ENCODE results near the gene RPS4Y2. TPM values are rescaled to one million over a fixed set of nuclear protein-coding genes. Genes with fewer than 3 reads are reported as not detected.
A peak's percentile ranks its signal among the peaks of the same experiment; 100 is the strongest.

Gene RPS4Y2
- polyA plus RNA-seq (2013): not detected in 2 replicates

DNA sequence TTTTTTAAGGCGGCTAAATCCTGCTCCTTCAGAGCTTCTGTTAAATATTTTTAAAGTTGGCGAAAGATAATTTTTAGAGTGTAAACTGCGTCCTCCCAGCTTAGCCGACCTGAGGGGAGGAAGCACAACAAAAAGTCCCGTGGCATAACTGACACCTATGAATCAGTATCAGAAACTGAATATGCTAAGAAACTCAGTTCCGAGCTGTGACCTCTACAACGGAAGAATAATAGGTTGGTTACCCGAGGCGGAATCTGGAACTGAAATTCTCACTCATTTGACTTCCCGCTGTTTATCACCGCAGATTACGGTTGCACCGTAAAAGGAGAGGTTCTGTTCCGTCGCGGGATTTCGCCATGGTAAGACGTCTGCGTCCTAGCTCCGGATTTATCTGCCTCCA is at the start of gene RPS4Y2:
TSS of gene RPS4Y2 (plus strand) at position 301 of the 400 bp plus-strand sequence. CDS start at position 357, 56 bp downstream.
- no peaks in the 10 kb centered on the region for H3K36me3 ChIP-seq (ENCODE audit: control insufficient read depth in 1 of 2, insufficient read depth in 2 of 2, low read length in 2 of 2)
- H2BK5ac ChIP-seq (ENCODE audit: low read depth, low read length, poor library complexity): no peak within 1 kb of the TSS
- no peak within 1 kb of the TSS for H3K14ac ChIP-seq (ENCODE audit: low read length)
- H3K4ac ChIP-seq (ENCODE audit: low read depth, low read length): no peak within 1 kb of the TSS
- no peak within 1 kb of the TSS for H2AFZ ChIP-seq (ENCODE audit: insufficient read depth, low read length, poor library complexity)
- no peaks in the 10 kb centered on the region for H3K4me1 ChIP-seq (ENCODE audit: control insufficient read depth in 1 of 2, insufficient read depth in 2 of 2, low read length in 2 of 2)
- peaks cover 9% of the 10 kb centered on the region for H3K9me3 ChIP-seq (ENCODE audit: insufficient read depth, low read depth, low read length)
- H3K27ac ChIP-seq (ENCODE audit: low read depth, low read length): no peak within 1 kb of the TSS
- no peak within 1 kb of the TSS for H3K4me2 ChIP-seq (ENCODE audit: low read length)
- no peak within 1 kb of the TSS for H4K12ac ChIP-seq (ENCODE audit: low read depth, low read length)
- no peak within 1 kb of the TSS for H3K9ac ChIP-seq (ENCODE audit: low read length)
- no peaks in the 10 kb centered on the region for H3K27me3 ChIP-seq (ENCODE audit: insufficient read depth, low read length)
- no peak within 1 kb of the TSS for H4K8ac ChIP-seq (ENCODE audit: low read depth, low read length)
- H2BK12ac ChIP-seq (ENCODE audit: low read length): no peak within 1 kb of the TSS
- no peak within 1 kb of the TSS for H3K18ac ChIP-seq (ENCODE audit: low read length)
- no peak within 1 kb of the TSS for H4K91ac ChIP-seq (ENCODE audit: low read depth, low read length)
- DNase-seq: no peak
- WGBS (ENCODE audit: extremely low coverage, insufficient coverage, insufficient read length): no CpG with 5 or more reads among the region's 20 CpGs
- H2AK5ac ChIP-seq (ENCODE audit: low read length): no peak within 1 kb of the TSS
- no peak within 1 kb of the TSS for H3K4me3 ChIP-seq (ENCODE audit: low read depth, low read length)
- no peaks in the 10 kb centered on the region for H3K79me1 ChIP-seq (ENCODE audit: low read length)
- H3K79me2 ChIP-seq (ENCODE audit: control insufficient read depth, insufficient read depth, low read length, poor library complexity): no peaks in the 10 kb centered on the region
- H2BK120ac ChIP-seq (ENCODE audit: insufficient read depth, low read length, poor library complexity): no peak within 1 kb of the TSS
- no peak within 1 kb of the TSS for H3K23ac ChIP-seq (ENCODE audit: low read length)

DNA sequence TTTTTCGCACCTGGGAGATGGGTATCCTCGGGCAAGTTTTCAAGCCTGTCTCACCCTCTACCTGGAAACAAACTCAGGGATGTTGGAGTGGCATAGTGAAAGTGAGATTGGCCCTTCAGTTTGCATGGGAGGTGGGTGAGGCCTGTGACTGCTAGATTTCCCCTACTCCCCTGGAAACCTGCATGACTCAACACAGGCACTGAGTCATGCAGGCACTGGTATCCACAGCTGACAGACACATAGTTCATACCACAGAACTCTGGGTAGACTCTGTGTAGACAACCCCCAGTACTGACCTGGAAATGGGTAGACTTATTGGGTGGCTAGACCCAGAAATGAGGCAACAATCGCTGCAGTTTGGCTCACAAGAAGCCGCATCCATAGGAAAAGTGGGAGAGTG is 41.5 kb upstream of the RPS4Y2 start:
- no CpG with 5 or more reads among the region's 4 CpGs for WGBS (ENCODE audit: extremely low coverage, insufficient coverage, insufficient read length)
- Histone ChIP-seq H3K9ac (ENCODE audit: low read length) (no peak overlapping the region), H3K23ac (ENCODE audit: low read length) (no peak overlapping the region), H3K36me3 (ENCODE audit: control insufficient read depth in 1 of 2, insufficient read depth in 2 of 2, low read length in 2 of 2) (no peaks in the 10 kb centered on the region), H3K27me3 (ENCODE audit: insufficient read depth, low read length) (no peaks in the 10 kb centered on the region), H3K14ac (ENCODE audit: low read length) (no peak overlapping the region), H2AK5ac (ENCODE audit: low read length) (no peak overlapping the region), H4K12ac (ENCODE audit: low read depth, low read length) (no peak overlapping the region), H2BK5ac (ENCODE audit: low read depth, low read length, poor library complexity) (no peak overlapping the region), H2BK12ac (ENCODE audit: low read length) (no peak overlapping the region), H3K4me1 (ENCODE audit: control insufficient read depth in 1 of 2, insufficient read depth in 2 of 2, low read length in 2 of 2) (no peaks in the 10 kb centered on the region), H3K4ac (ENCODE audit: low read depth, low read length) (no peak overlapping the region), H4K8ac (ENCODE audit: low read depth, low read length) (no peak overlapping the region), H3K18ac (ENCODE audit: low read length) (no peak overlapping the region), H2BK120ac (ENCODE audit: insufficient read depth, low read length, poor library complexity) (no peak overlapping the region), H2AFZ (ENCODE audit: insufficient read depth, low read length, poor library complexity) (no peak overlapping the region), H3K9me3 (ENCODE audit: insufficient read depth, low read depth, low read length) (peaks cover 3% of the 10 kb centered on the region), H3K27ac (ENCODE audit: low read depth, low read length) (no peak overlapping the region), H3K79me2 (ENCODE audit: control insufficient read depth, insufficient read depth, low read length, poor library complexity) (no peaks in the 10 kb centered on the region), H3K4me3 (ENCODE audit: low read depth, low read length) (no peak overlapping the region), H3K4me2 (ENCODE audit: low read length) (no peak overlapping the region), H3K79me1 (ENCODE audit: low read length) (no peaks in the 10 kb centered on the region), H4K91ac (ENCODE audit: low read depth, low read length) (no peak overlapping the region)
- peak in 1 of 2 donors; percentile 11 for DNase-seq

DNA sequence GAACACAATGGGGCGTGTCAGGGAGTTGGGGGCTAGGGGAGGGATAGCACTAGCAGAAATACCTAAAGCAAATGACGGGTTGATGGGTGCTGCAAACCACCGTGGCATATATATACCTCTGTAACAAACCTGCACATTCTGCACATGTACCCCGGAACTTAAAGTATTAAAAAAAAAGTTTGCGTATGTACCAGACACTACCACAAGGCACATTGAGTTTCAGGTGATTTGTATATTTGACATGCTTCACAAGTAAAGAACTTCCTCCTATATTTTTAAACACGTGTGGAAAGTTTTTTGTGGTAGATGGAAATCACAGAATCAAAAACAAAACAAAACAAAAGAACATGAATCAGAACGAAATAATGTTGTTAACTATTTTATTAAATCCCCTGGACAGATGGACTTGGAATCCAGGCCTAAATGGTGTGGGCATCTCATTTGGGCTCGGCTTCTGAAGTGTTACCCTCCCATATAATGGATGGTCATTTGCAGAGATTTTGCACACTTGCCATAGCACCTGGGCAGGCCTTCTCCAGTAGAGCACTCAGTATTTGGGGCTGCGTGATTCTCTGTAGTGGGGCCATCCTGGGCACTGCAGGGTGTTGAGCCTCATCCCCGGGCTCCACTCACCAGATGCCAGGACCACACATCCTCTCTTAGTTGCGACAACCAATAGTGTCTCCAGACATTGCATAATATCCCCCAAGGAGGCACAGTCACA is 29.6 kb upstream of the RPS4Y2 start:
- Histone ChIP-seq H3K79me1 (ENCODE audit: low read length) (no peaks in the 10 kb centered on the region), H3K4me3 (ENCODE audit: low read depth, low read length) (no peak overlapping the region), H3K36me3 (ENCODE audit: control insufficient read depth in 1 of 2, insufficient read depth in 2 of 2, low read length in 2 of 2) (no peaks in the 10 kb centered on the region), H4K8ac (ENCODE audit: low read depth, low read length) (no peak overlapping the region), H4K91ac (ENCODE audit: low read depth, low read length) (no peak overlapping the region), H3K14ac (ENCODE audit: low read length) (no peak overlapping the region), H3K4me1 (ENCODE audit: control insufficient read depth in 1 of 2, insufficient read depth in 2 of 2, low read length in 2 of 2) (no peaks in the 10 kb centered on the region), H3K9me3 (ENCODE audit: insufficient read depth, low read depth, low read length) (peaks cover 10% of the 10 kb centered on the region), H2BK120ac (ENCODE audit: insufficient read depth, low read length, poor library complexity) (no peak overlapping the region), H2AFZ (ENCODE audit: insufficient read depth, low read length, poor library complexity) (no peak overlapping the region), H4K12ac (ENCODE audit: low read depth, low read length) (no peak overlapping the region), H2AK5ac (ENCODE audit: low read length) (no peak overlapping the region), H3K18ac (ENCODE audit: low read length) (no peak overlapping the region), H2BK12ac (ENCODE audit: low read length) (no peak overlapping the region), H3K27me3 (ENCODE audit: insufficient read depth, low read length) (no peaks in the 10 kb centered on the region), H3K23ac (ENCODE audit: low read length) (no peak overlapping the region), H3K27ac (ENCODE audit: low read depth, low read length) (no peak overlapping the region), H2BK5ac (ENCODE audit: low read depth, low read length, poor library complexity) (no peak overlapping the region), H3K4ac (ENCODE audit: low read depth, low read length) (no peak overlapping the region), H3K9ac (ENCODE audit: low read length) (no peak overlapping the region), H3K79me2 (ENCODE audit: control insufficient read depth, insufficient read depth, low read length, poor library complexity) (no peaks in the 10 kb centered on the region), H3K4me2 (ENCODE audit: low read length) (no peak overlapping the region)
- WGBS (ENCODE audit: extremely low coverage, insufficient coverage, insufficient read length): no CpG with 5 or more reads among the region's 11 CpGs
- DNase-seq: no peak

DNA sequence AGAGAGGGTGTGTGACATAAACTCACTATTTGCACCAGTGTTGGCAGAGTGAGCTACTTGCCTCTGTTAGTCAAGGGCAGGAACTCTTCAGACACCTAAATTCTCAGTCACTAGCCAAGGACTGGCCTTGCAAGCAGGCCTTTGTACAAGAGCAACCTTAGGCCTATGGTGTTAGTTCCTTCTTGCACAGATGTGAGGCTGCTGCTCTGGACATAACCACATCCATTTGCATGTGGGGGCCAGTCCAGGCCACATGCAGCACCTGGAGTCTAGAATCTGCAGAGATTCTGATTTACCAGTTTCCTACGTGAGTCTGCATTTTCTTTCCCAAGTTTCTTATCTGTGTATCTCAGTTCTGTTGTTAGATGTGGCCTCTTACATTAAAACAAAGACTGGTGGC is 20.7 kb upstream of the RPS4Y2 start:
- Histone ChIP-seq H4K91ac (ENCODE audit: low read depth, low read length) (no peak overlapping the region), H3K4me1 (ENCODE audit: control insufficient read depth in 1 of 2, insufficient read depth in 2 of 2, low read length in 2 of 2) (no peaks in the 10 kb centered on the region), H3K27ac (ENCODE audit: low read depth, low read length) (no peak overlapping the region), H3K27me3 (ENCODE audit: insufficient read depth, low read length) (no peaks in the 10 kb centered on the region), H3K4ac (ENCODE audit: low read depth, low read length) (no peak overlapping the region), H3K18ac (ENCODE audit: low read length) (no peak overlapping the region), H2BK5ac (ENCODE audit: low read depth, low read length, poor library complexity) (no peak overlapping the region), H4K8ac (ENCODE audit: low read depth, low read length) (no peak overlapping the region), H3K23ac (ENCODE audit: low read length) (no peak overlapping the region), H2BK120ac (ENCODE audit: insufficient read depth, low read length, poor library complexity) (no peak overlapping the region), H3K9me3 (ENCODE audit: insufficient read depth, low read depth, low read length) (peaks cover 15% of the 10 kb centered on the region), H3K4me2 (ENCODE audit: low read length) (no peak overlapping the region), H3K14ac (ENCODE audit: low read length) (no peak overlapping the region), H3K79me2 (ENCODE audit: control insufficient read depth, insufficient read depth, low read length, poor library complexity) (no peaks in the 10 kb centered on the region), H3K4me3 (ENCODE audit: low read depth, low read length) (no peak overlapping the region), H3K79me1 (ENCODE audit: low read length) (no peaks in the 10 kb centered on the region), H2AFZ (ENCODE audit: insufficient read depth, low read length, poor library complexity) (no peak overlapping the region), H2BK12ac (ENCODE audit: low read length) (no peak overlapping the region), H3K36me3 (ENCODE audit: control insufficient read depth in 1 of 2, insufficient read depth in 2 of 2, low read length in 2 of 2) (no peaks in the 10 kb centered on the region), H3K9ac (ENCODE audit: low read length) (no peak overlapping the region), H2AK5ac (ENCODE audit: low read length) (no peak overlapping the region), H4K12ac (ENCODE audit: low read depth, low read length) (no peak overlapping the region)
- no CpG with 5 or more reads among the region's 1 CpG for WGBS (ENCODE audit: extremely low coverage, insufficient coverage, insufficient read length)
- DNase-seq: no peak

All from trophoblast cell (in vitro differentiated cells and primary cell).